Prostate gland (tissue), 2 donors: ENCODE results near the gene TPO. TPM values are rescaled to one million over a fixed set of nuclear protein-coding genes. Genes with fewer than 3 reads are reported as not detected.

Experiments used
- DNase-seq: peaks from one replicate; pipeline ENCODE4 v3.0.0-alpha.2; 2019; ENCODE audit warnings: low spot score
- H3K27ac ChIP-seq, 2 donors: fragments of 200-600 bp; sonication (generic); 2 replicates each; pipeline ENCODE4 v1.5.1; 2017 to 2019
- H3K27me3 ChIP-seq: fragments of 200-600 bp; sonication (generic); replicated peaks from 2 replicates; pipeline ENCODE4 v1.5.1; 2019; ENCODE audit not compliant: insufficient read depth
- H3K36me3 ChIP-seq, 2 donors: fragments of 200-600 bp; sonication (generic); 1 replicate in 1 of 2; 2 replicates in 1 of 2; pipeline versions ENCODE4 v1.5.1 to v1.8.1; 2017 to 2019
- H3K4me1 ChIP-seq: fragments of 200-600 bp; sonication (generic); replicated peaks from 2 replicates; pipeline ENCODE4 v1.5.1; 2019
- H3K4me3 ChIP-seq, 2 donors: fragments of 200-600 bp; sonication (generic); 2 replicates each; pipeline ENCODE4 v1.5.1; 2017 to 2019
- H3K9me3 ChIP-seq: fragments of 200-600 bp; sonication (generic); 2 replicates; pipeline ENCODE4 v1.5.1; 2017
- POLR2A ChIP-seq: fragments of 450-650 bp; IDR thresholded peaks from one replicate; pipeline ENCODE4 v1.6.1; 2016; ENCODE audit warnings: antibody characterized with exemption, mild to moderate bottlenecking
- POLR2AphosphoS5 ChIP-seq: sonication (generic); formaldehyde crosslinking; IDR thresholded peaks from one replicate; pipeline ENCODE4 v1.6.1; 2017; ENCODE audit warnings: antibody characterized with exemption
- WGBS: methylation state at CpG from one replicate; pipeline ENCODE4 v1.1.5; 2018; 5-methylcytosine and 5-hydroxymethylcytosine counted together
- intact Hi-C: fragments of 100-400 bp; cut with DNase I; formaldehyde crosslinking; loops from one replicate; pipeline ENCODE4 v1.14.2; 2022
- total RNA-seq, 2 donors: library from RNA; depleted of rRNA; stranded (reverse); fragments of >200 nt; gene quantifications; one replicate each; pipeline ENCODE4 v1.1.0, GENCODE V29; 2016
- TF ChIP-seq, protein P1 (sequence below), 4 experiments: fragments of 200-600 bp in 2 of 4; fragments of 450-650 bp in 2 of 4; sonication (generic) in 2 of 4; IDR thresholded peaks; 1 replicate in 3 of 4; 2 replicates in 1 of 4; pipeline ENCODE4 v1.5.1; 2016 to 2019; ENCODE audit warnings: antibody characterized with exemption in 4 of 4, mild to moderate bottlenecking in 2 of 4, moderate library complexity in 2 of 4

Gene TPO
- total RNA-seq, 2 donors from 2014 or later = 0.82 to 1.4 TPM

DNA sequence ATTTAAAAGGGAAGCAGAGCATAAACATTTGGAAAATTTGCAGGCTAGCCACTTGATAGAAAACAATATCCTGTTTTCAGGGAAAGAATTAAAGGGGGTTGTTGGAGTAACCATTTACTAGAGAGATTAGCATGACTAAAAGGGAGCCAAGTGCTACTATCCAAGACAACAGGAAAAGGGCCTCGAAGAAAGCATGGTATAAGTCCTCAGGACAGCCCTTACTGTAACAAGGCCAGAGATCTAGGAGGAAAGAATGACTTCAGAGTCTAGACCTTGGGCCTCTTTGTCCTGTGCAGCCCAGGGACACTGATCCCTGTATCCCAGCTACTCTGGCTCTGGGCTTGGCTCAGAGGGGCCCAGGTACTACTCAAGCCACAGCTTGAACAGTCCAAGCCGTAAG, 16.6 kb downstream of the TPO start:
- intact Hi-C loops = no loop called here
- 91% methylated on average over 2 of the region's 2 CpGs for WGBS
- no peaks in the 10 kb centered on the region for H3K4me1 ChIP-seq
- TF ChIP-seq, protein P1, sequence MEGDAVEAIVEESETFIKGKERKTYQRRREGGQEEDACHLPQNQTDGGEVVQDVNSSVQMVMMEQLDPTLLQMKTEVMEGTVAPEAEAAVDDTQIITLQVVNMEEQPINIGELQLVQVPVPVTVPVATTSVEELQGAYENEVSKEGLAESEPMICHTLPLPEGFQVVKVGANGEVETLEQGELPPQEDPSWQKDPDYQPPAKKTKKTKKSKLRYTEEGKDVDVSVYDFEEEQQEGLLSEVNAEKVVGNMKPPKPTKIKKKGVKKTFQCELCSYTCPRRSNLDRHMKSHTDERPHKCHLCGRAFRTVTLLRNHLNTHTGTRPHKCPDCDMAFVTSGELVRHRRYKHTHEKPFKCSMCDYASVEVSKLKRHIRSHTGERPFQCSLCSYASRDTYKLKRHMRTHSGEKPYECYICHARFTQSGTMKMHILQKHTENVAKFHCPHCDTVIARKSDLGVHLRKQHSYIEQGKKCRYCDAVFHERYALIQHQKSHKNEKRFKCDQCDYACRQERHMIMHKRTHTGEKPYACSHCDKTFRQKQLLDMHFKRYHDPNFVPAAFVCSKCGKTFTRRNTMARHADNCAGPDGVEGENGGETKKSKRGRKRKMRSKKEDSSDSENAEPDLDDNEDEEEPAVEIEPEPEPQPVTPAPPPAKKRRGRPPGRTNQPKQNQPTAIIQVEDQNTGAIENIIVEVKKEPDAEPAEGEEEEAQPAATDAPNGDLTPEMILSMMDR (IDR thresholded peaks at IDR 0.05) = no peak
- TF ChIP-seq POLR2AphosphoS5 = no peak
- no peak for TF ChIP-seq POLR2A
- H3K9me3 ChIP-seq = no peaks in the 10 kb centered on the region
- no peak overlapping the region for H3K27ac ChIP-seq
- no peak overlapping the region for H3K4me3 ChIP-seq
- no peaks in the 10 kb centered on the region for H3K36me3 ChIP-seq
- peaks cover 3% of the 10 kb centered on the region for H3K27me3 ChIP-seq
- DNase-seq = no peak

DNA sequence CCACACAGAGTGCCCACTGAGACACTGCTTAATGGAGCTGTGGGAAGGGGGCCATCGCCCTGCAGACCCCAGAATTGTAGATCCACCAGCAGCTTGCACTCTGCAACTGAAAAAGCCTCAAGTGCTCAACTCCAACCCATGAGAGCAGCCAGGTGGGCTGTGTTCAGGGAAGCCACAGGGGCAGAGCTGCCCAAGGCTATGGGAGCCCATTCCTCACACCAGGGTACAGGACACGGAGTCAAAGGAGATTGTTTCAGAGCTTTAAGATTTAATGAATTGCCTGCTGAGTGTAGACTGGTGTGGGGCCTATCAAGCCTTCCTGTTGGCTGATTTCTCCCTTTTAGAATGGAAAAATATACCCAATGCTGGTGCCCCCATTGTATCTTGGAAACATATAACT, 17.2 kb downstream of the TPO start:
- Histone ChIP-seq H3K4me1 (no peaks in the 10 kb centered on the region), H3K27ac (no peak overlapping the region), H3K36me3 (no peaks in the 10 kb centered on the region), H3K9me3 (no peaks in the 10 kb centered on the region), H3K27me3 (peaks cover 3% of the 10 kb centered on the region), H3K4me3 (no peak overlapping the region)
- intact Hi-C loops = no loop called here
- DNase-seq = no peak
- WGBS = 96% methylated on average over 2 of the region's 2 CpGs
- no peak for TF ChIP-seq POLR2A
- TF ChIP-seq POLR2AphosphoS5 = no peak
- TF ChIP-seq, protein P1 (IDR thresholded peaks at IDR 0.05) = no peak

GRCh38 chr2:1431886-1432400, 18.7 kb downstream of the TPO start:
- Histone ChIP-seq H3K27ac (no peak overlapping the region), H3K9me3 (no peaks in the 10 kb centered on the region), H3K27me3 (peaks cover 3% of the 10 kb centered on the region), H3K4me1 (no peaks in the 10 kb centered on the region), H3K36me3 (no peaks in the 10 kb centered on the region), H3K4me3 (no peak overlapping the region)
- intact Hi-C loops = no loop called here
- TF ChIP-seq, protein P1 (IDR thresholded peaks at IDR 0.05) = no peak
- no peak for TF ChIP-seq POLR2AphosphoS5
- TF ChIP-seq POLR2A = no peak
- no peak for DNase-seq
- 80% methylated on average over 6 of the region's 6 CpGs for WGBS

DNA sequence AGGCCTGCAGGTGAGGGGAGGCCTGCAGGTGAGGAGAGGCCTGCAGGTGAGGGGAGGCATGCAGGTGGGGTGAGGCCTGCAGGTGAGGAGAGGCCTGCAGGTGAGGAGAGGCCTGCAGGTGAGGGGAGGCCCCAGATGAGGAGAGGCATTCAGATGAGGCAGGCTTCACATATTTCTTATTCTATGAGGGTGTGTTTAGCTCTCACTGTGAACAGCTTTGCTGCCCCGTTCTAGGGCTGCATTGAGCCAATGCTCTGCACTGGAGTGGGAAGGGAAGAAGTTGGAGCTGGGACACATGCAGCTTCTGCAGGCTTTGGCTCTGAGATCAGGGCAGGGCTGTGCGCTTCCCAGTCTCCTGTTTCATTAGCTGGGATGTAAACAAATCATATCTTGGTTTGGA, 19.5 kb downstream of the TPO start:
- intact Hi-C loops = no loop called here
- no peak for DNase-seq
- H3K27ac ChIP-seq = no peak overlapping the region
- no peak overlapping the region for H3K4me3 ChIP-seq
- no peak for TF ChIP-seq POLR2A
- no peak for TF ChIP-seq POLR2AphosphoS5
- TF ChIP-seq, protein P1 (IDR thresholded peaks at IDR 0.05) = no peak
- no peaks in the 10 kb centered on the region for H3K36me3 ChIP-seq
- no peaks in the 10 kb centered on the region for H3K4me1 ChIP-seq
- 72% methylated on average over 2 of the region's 2 CpGs for WGBS
- H3K9me3 ChIP-seq = no peaks in the 10 kb centered on the region
- no peaks in the 10 kb centered on the region for H3K27me3 ChIP-seq

GRCh38 chr2:1436369-1436768, 23.1 kb downstream of the TPO start:
- intact Hi-C loops = no loop called here
- Histone ChIP-seq H3K4me1 (no peaks in the 10 kb centered on the region), H3K9me3 (no peaks in the 10 kb centered on the region), H3K27ac (no peak overlapping the region), H3K27me3 (no peaks in the 10 kb centered on the region), H3K4me3 (no peak overlapping the region), H3K36me3 (no peaks in the 10 kb centered on the region)
- DNase-seq = no peak
- TF ChIP-seq POLR2A (no peak), POLR2AphosphoS5 (no peak)
- TF ChIP-seq, protein P1 (IDR thresholded peaks at IDR 0.05) = no peak
- WGBS = 93% methylated on average over 9 of the region's 9 CpGs
